GM12872 (cell line): Measurements from ENCODE around the gene SUOX.

ENCODE experiments used
- TF ChIP-seq, protein P1 (sequence below): IDR thresholded peaks from 3 replicates; pipeline ENCODE4 v1.5.1; 2011; ENCODE audit warnings: low read depth, mild to moderate bottlenecking, low read length, moderate library complexity; ENCODE audit not compliant: insufficient read depth

SUOX gene

DNA sequence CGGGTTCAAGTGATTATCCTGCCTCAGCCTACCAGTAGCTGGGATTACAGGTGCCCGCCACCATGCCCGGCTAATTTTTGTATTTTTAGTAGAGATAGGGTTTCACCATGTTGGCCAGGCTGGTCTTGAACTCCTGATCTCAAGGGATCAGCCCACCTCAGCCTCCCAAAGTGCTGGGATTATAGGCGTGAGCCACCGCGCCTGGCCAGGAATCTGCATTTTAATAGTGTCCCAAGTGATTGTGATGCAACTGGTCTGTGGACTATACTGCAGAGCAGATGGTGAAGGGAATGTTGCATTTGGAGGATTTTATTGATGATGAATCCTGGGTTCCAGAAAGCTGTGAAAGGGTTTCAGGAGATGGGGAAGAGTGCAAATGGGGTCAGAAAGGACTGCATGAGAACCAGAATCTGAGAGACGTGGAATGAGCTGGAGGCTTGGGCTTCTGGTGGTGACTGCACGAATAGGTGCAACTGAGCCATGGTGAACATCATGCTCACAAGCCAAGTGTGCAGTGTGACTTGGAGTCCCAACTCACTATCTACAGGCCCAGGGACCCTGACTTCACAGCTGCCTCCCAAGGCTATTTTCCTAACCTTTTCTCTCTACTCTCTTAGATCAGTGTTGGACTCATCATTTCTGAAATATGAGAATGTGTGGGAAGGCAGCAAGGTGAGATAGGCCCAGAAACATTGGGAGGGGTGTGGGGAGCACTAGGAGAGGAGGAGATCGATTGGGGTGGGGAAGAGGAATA is 49.1 kb downstream of the SUOX start:
- TF ChIP-seq, protein P1, sequence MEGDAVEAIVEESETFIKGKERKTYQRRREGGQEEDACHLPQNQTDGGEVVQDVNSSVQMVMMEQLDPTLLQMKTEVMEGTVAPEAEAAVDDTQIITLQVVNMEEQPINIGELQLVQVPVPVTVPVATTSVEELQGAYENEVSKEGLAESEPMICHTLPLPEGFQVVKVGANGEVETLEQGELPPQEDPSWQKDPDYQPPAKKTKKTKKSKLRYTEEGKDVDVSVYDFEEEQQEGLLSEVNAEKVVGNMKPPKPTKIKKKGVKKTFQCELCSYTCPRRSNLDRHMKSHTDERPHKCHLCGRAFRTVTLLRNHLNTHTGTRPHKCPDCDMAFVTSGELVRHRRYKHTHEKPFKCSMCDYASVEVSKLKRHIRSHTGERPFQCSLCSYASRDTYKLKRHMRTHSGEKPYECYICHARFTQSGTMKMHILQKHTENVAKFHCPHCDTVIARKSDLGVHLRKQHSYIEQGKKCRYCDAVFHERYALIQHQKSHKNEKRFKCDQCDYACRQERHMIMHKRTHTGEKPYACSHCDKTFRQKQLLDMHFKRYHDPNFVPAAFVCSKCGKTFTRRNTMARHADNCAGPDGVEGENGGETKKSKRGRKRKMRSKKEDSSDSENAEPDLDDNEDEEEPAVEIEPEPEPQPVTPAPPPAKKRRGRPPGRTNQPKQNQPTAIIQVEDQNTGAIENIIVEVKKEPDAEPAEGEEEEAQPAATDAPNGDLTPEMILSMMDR: no peak

DNA sequence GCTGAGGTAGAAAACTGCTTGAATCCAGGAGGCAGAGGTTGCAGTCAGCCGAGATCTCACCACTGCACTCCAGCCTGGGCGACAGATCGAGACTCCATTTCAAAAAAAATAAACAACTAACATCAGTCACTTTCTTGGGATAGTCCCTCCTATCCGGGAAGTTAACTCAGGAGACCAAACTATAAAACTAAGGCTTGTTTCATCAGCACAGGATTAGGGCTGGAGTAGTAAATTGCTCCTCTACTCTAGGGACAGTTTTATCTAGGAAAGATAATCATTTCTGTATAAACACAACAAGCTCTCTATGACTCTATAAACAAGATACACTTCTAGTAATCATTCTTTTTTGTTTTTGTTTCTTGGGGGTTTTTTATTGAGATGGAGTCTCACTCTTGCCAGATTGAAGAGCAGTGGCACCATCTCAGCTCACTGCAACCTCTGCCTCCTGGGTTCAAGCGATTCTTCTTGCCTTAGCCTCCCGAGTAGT is 56.4 kb downstream of the SUOX start:
- TF ChIP-seq, protein P1: no peak
